Naive thymus-derived CD8-positive, alpha-beta T cell (primary cell): Measurements from ENCODE around the gene FBXW12. TPM values are rescaled to one million over a fixed set of nuclear protein-coding genes. Genes with fewer than 3 reads are reported as not detected.

ENCODE experiments used
- ATAC-seq, 2 donors: fragments of 150-1000 bp; cut with Tn5 transposase in 1 of 2; sonication (Bioruptor Pico), chemical (Tn5 transposase) in 1 of 2; 1 replicate in 1 of 2; 2 replicates in 1 of 2; pipeline ENCODE4 v1.10.0; 2021; ENCODE audit warnings: mild to moderate bottlenecking in 2 of 2, moderate library complexity in 2 of 2
- POLR2A ChIA-PET: fragments of 350-600 bp; sonication (Branson Sonifier 250); formaldehyde crosslinking; loops from one replicate; lab custom pipeline; 2021; ENCODE audit warnings: antibody characterized with exemption; lab: Charles Lee
- DNase-seq, 10 donors: peaks; one replicate each; pipeline versions ENCODE4 v3.0.0 to v3.0.0-alpha.2; 2020 to 2022
- H3K27ac Mint-ChIP-seq, 10 donors: one replicate each; pipeline ENCODE4 v1.8.0; 2020 to 2022; ENCODE audit warnings: mild to moderate bottlenecking in 10 of 10, mixed read lengths in 10 of 10, moderate library complexity in 4 of 10, inconsistent platforms in 1 of 10
- H3K27me3 Mint-ChIP-seq, 5 donors: one replicate each; pipeline ENCODE4 v1.8.0; 2021 to 2022; ENCODE audit warnings: mixed read lengths in 5 of 5
- H3K36me3 Mint-ChIP-seq, 3 donors: one replicate each; pipeline ENCODE4 v1.8.0; 2020 to 2022; ENCODE audit warnings: mixed read lengths in 3 of 3, mild to moderate bottlenecking in 2 of 3, inconsistent platforms in 1 of 3
- H3K4me1 Mint-ChIP-seq, 4 donors: one replicate each; pipeline ENCODE4 v1.8.0; 2021 to 2022; ENCODE audit warnings: mixed read lengths in 4 of 4
- H3K4me3 Mint-ChIP-seq, 10 donors: one replicate each; pipeline ENCODE4 v1.8.0; 2020 to 2022; ENCODE audit warnings: mild to moderate bottlenecking in 10 of 10, mixed read lengths in 10 of 10, moderate library complexity in 6 of 10, inconsistent platforms in 1 of 10
- H3K9me3 Mint-ChIP-seq, 9 donors: one replicate each; pipeline ENCODE4 v1.8.0; 2020 to 2022; ENCODE audit warnings: mixed read lengths in 9 of 9, mild to moderate bottlenecking in 3 of 9, inconsistent platforms in 1 of 9, moderate library complexity in 1 of 9
- polyA plus RNA-seq, 3 donors: library from polyadenylated mRNA; unstranded; fragments of 300-500 nt; fragmentation: Illumina TruSeq; gene quantifications; one replicate each; pipeline ENCODE4 v1.2.3, GENCODE V29; 2021
- total RNA-seq, 8 experiments: library from RNA in 2 of 8; stranded (reverse) in 2 of 8; gene quantifications; one replicate each; pipeline ENCODE4 v1.2.3 and lab custom pipeline; 2021 to 2026

FBXW12 gene
- total and polyA plus RNA-seq, 5 experiments from 2014 or later: not detected

GRCh38 chr3:48436855-48437254 lies 64.8 kb downstream of the FBXW12 start:
- ATAC-seq (no peak), DNase-seq (no peak)
- no peak overlapping the region for H3K27ac Mint-ChIP-seq
- POLR2A ChIA-PET: interaction anchor here (0.7 to 2.8 kb wide), 10 partner anchors 9 to 551 kb away, joined by 3 to 13 read pairs (median 6); partner anchors contain the start of genes ATRIP and SHISA5
- H3K4me3 Mint-ChIP-seq: no peak overlapping the region
- H3K27me3 Mint-ChIP-seq: no peaks in the 10 kb centered on the region
- H3K9me3 Mint-ChIP-seq: no peaks in the 10 kb centered on the region
- peaks cover 0 to 25% (median 1%) of the 10 kb centered on the region in 3 donors for H3K36me3 Mint-ChIP-seq
- H3K4me1 Mint-ChIP-seq: peaks cover 15 to 46% (median 37%) of the 10 kb centered on the region in 4 donors

DNA sequence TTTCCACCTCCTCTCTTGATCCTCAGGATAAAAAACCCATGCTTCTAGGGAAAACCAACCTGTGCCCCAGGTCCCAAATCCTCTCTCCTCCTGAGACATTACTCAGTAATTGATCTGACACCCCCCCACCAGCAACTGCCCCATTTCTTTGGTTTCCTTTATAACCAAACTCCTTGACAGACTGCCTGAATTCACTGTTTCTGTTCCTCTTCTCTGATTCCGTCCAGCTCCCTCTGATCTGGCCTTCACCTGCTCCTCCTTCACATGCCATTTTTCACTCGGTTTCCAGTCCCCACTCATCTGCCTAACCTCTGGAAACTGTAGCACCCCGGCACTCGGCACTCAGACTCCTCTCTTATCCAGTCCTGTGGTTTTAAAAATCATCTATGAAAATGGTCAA lies 65.8 kb downstream of the FBXW12 start:
- H3K9me3 Mint-ChIP-seq: no peaks in the 10 kb centered on the region
- H3K27me3 Mint-ChIP-seq: no peaks in the 10 kb centered on the region
- H3K36me3 Mint-ChIP-seq: peaks cover 0 to 34% (median 1%) of the 10 kb centered on the region in 3 donors
- DNase-seq (no peak), ATAC-seq (no peak)
- H3K27ac Mint-ChIP-seq: peak overlapping the region in 5 of 10 donors; percentile 44 to 99 (median 74)
- POLR2A ChIA-PET: interaction anchor here (0.6 to 2.8 kb wide), 5 partner anchors 8 to 550 kb away, joined by 3 to 13 read pairs (median 12); partner anchors contain the start of genes ATRIP and SHISA5
- peaks cover 15 to 55% (median 41%) of the 10 kb centered on the region in 4 donors for H3K4me1 Mint-ChIP-seq
- H3K4me3 Mint-ChIP-seq: peak overlapping the region in 1 of 10 donors; percentile 18

DNA sequence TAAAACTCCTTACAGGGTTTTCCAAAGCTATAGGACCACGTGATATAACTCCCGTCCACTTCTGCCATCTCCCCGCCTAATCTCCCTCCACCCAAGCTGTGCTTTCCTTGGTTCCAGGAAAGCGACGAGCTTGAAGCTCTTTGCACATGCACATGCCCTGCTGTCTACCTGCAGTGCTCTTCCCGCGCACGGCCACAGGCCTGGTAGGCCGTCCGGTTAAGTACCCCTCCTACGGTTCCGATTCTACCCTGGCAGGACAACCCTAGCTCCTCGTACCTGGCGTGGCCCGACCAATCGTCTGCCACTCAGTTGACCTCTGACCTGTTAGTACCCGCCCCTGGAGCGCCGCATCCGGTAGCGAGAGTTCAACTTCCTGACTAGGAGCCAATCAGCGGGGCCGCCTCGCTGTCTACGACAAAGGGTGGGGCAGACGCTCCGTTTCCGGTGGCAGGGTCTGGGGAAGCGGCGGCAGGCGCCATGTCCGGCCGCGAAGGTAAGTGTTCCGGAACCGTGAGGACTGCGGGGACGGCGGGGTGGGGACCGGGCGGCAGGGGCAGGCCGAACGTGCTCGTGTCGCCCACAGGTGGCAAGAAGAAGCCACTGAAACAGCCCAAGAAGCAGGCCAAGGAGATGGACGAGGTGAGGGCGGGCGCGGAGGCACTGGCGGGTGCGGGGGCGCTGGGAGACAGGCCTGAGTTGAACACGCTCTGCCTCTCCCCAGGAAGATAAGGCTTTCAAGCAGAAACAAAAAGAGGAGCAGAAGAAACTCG lies 68.0 kb downstream of the FBXW12 start, which contains the start of the genes CCDC51 and TMA7:
CCDC51 (minus strand) TSS at position 300 of the 770 bp plus-strand sequence. CDS start 4,991 bp downstream, outside the sequence.
TMA7 (plus strand) TSS at position 438 of the 770 bp plus-strand sequence; CDS start at position 478, 40 bp downstream.
- Mint-ChIP-seq H3K9me3 (no peaks in the 10 kb centered on the region), H3K27ac (peak within 1 kb of the TSS; percentile 95 to 100 (median 99)), H3K36me3 (peaks cover 0 to 40% (median 3%) of the 10 kb centered on the region in 3 donors), H3K4me3 (peak within 1 kb of the TSS; percentile 89 to 100 (median 97)), H3K4me1 (peaks cover 15 to 51% (median 39%) of the 10 kb centered on the region in 4 donors), H3K27me3 (no peaks in the 10 kb centered on the region)
- DNase-seq (peak; percentile 93 to 99 (median 96)), ATAC-seq (peak; percentile 92 to 93)
- POLR2A ChIA-PET: interaction anchor here (0.6 to 4.1 kb wide), 26 partner anchors 9 to 277 kb away, joined by 3 to 37 read pairs (median 5); partner anchors contain the start of genes IP6K2, NME6, PFKFB4 and PLXNB1

DNA sequence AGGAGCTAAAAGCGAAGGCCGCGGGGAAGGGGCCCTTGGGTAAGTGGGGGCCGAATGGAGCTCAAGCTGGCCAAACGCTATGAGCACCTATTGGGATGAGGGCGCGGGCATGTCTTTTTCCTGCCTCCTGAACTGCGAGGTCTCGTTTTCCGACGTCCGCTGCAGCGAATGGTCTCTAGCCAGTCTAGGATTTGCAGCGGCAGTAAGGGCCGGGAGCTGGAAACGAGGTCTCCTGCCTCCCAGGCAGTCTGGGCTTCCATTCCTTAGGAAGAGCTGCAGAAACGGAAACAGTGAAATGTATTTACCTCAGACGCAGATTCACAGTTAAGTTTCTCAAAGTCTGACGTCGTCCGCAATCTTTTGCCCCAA lies 68.6 kb downstream of the FBXW12 start:
- Mint-ChIP-seq H3K9me3 (no peaks in the 10 kb centered on the region), H3K36me3 (peaks cover 0 to 40% (median 3%) of the 10 kb centered on the region in 3 donors), H3K4me1 (peaks cover 12 to 52% (median 42%) of the 10 kb centered on the region in 4 donors), H3K27me3 (no peaks in the 10 kb centered on the region), H3K27ac (peak overlapping the region; percentile 95 to 100 (median 99)), H3K4me3 (peak overlapping the region; percentile 89 to 100 (median 97))
- POLR2A ChIA-PET: interaction anchor here (0.6 to 4.1 kb wide), 17 partner anchors 10 to 589 kb away, joined by 3 to 37 read pairs (median 7); partner anchors contain the start of genes PFKFB4, PLXNB1 and SHISA5
- DNase-seq (peak in 1 of 10 donors; percentile 29), ATAC-seq (peak; percentile 2 to 5)

DNA sequence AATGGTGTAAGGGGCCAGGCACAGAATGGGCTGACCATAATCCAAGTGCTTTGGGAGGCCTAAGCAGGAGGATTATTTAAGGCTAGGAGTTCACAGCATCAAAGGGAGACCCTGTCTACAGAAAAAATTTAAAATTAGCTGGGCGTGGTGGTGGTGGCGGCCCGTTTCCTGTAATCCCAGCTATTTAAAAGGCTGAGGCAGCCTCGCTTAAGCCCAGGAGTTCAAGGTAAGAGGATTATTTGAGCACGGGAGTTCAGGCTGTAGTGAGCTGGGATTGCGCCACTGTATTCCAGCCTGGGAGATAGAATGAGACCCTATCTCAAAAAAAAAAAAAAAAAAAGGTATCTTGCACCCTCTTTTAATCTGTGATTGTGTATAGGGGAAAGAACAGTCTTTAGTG lies 69.9 kb downstream of the FBXW12 start:
- DNase-seq (no peak), ATAC-seq (no peak)
- Mint-ChIP-seq H3K4me1 (peaks cover 19 to 63% (median 53%) of the 10 kb centered on the region in 4 donors), H3K9me3 (no peaks in the 10 kb centered on the region), H3K27ac (peak overlapping the region; percentile 24 to 100 (median 99)), H3K36me3 (peaks cover 0 to 40% (median 3%) of the 10 kb centered on the region in 3 donors), H3K27me3 (no peaks in the 10 kb centered on the region), H3K4me3 (peak overlapping the region; percentile 89 to 100 (median 97))
- POLR2A ChIA-PET: interaction anchor here (2.8 to 4.1 kb wide), 2 partner anchors 24 to 31 kb away, joined by 25 to 37 read pairs; a partner anchor contains a TSS

Other genes starting within 250 kb of the FBXW12 start
- gene CDC25A, start 183.8 kb upstream of the FBXW12 start, total RNA-seq: not detected
- not detected for gene CDC25A, start 183.8 kb upstream of the FBXW12 start, polyA plus RNA-seq
- gene CAMP, start 148.7 kb upstream of the FBXW12 start, total RNA-seq: not detected
- gene CAMP, start 148.7 kb upstream of the FBXW12 start, polyA plus RNA-seq: not detected
- 10 to 100 TPM; 37.6 to 39.2 TPM for gene ZNF589, start 131.1 kb upstream of the FBXW12 start, total RNA-seq
- 1 to 10 TPM; 4.7 to 9.7 (median 6.6) TPM for gene ZNF589, start 131.1 kb upstream of the FBXW12 start, polyA plus RNA-seq
- gene NME6, start 70.9 kb upstream of the FBXW12 start, total RNA-seq: 10 to 100 TPM; 34.3 to 40.4 TPM
- gene NME6, start 70.9 kb upstream of the FBXW12 start, polyA plus RNA-seq: 10 to 100 TPM; 47.7 to 50.3 (median 48.6) TPM
- not detected for gene SPINK8, start 38.6 kb upstream of the FBXW12 start, total RNA-seq
- gene SPINK8, start 38.6 kb upstream of the FBXW12 start, polyA plus RNA-seq: not detected
- gene PLXNB1, start 57.9 kb downstream of the FBXW12 start, total RNA-seq: 1 to 10 TPM; 2.0 to 3.2 TPM
- not detected for gene PLXNB1, start 57.9 kb downstream of the FBXW12 start, polyA plus RNA-seq
- gene CCDC51, start 67.9 kb downstream of the FBXW12 start, total RNA-seq: 1 to 10 TPM; 4.6 to 4.7 TPM
- gene CCDC51, start 67.9 kb downstream of the FBXW12 start, polyA plus RNA-seq: 10 to 100 TPM in 2 of 3 donors, 1 to 10 TPM in 1; 8.6 to 12.9 (median 11.8) TPM
- gene TMA7, start 68.0 kb downstream of the FBXW12 start, total RNA-seq: 100 to 1,000 TPM; 274 to 291 TPM
- 100 to 1,000 TPM; 714 to 931 (median 847) TPM for gene TMA7, start 68.0 kb downstream of the FBXW12 start, polyA plus RNA-seq
- 10 to 100 TPM; 13.2 to 13.5 TPM for gene ATRIP, start 74.5 kb downstream of the FBXW12 start, total RNA-seq
- gene ATRIP, start 74.5 kb downstream of the FBXW12 start, polyA plus RNA-seq: 10 to 100 TPM in 2 of 3 donors, 1 to 10 TPM in 1; 8.9 to 17.5 (median 13.1) TPM
- gene SHISA5, start 132.0 kb downstream of the FBXW12 start, total RNA-seq: 100 to 1,000 TPM; 176 to 186 TPM
- gene SHISA5, start 132.0 kb downstream of the FBXW12 start, polyA plus RNA-seq: 100 to 1,000 TPM; 341 to 364 (median 359) TPM
- 1 to 10 TPM; 2.4 to 3.0 TPM for gene PFKFB4, start 184.6 kb downstream of the FBXW12 start, total RNA-seq
- 1 to 10 TPM; 1.1 to 3.3 (median 1.9) TPM for gene PFKFB4, start 184.6 kb downstream of the FBXW12 start, polyA plus RNA-seq
- gene UCN2, start 191.6 kb downstream of the FBXW12 start, total RNA-seq: under 1 TPM in 1 of 2 experiments, not detected in 1; 0.25 TPM
- not detected for gene UCN2, start 191.6 kb downstream of the FBXW12 start, polyA plus RNA-seq
- 1 to 10 TPM; 1.6 to 1.8 TPM for gene COL7A1, start 223.1 kb downstream of the FBXW12 start, total RNA-seq
- under 1 TPM in 1 of 3 donors, not detected in 2; 0.27 TPM for gene COL7A1, start 223.1 kb downstream of the FBXW12 start, polyA plus RNA-seq
- gene UQCRC1, start 237.4 kb downstream of the FBXW12 start, total RNA-seq: 10 to 100 TPM; 78.8 to 83.4 TPM
- 100 to 1,000 TPM; 143 to 167 (median 151) TPM for gene UQCRC1, start 237.4 kb downstream of the FBXW12 start, polyA plus RNA-seq
- gene TMEM89, start 249.6 kb downstream of the FBXW12 start, total RNA-seq: not detected
- not detected for gene TMEM89, start 249.6 kb downstream of the FBXW12 start, polyA plus RNA-seq